Stimulated activated CD4-positive, alpha-beta T cell treated with anti-CD3 and anti-CD28 coated beads, Interleukin-1b, Interleukin-23, amount 100 ng/mL, for 48 hours (primary cell): Measurements from ENCODE around the gene LITAF.

Experiments
- DNase-seq: peaks from one replicate; pipeline ENCODE4 v3.0.0-alpha.2; 2020

Gene LITAF

DNA sequence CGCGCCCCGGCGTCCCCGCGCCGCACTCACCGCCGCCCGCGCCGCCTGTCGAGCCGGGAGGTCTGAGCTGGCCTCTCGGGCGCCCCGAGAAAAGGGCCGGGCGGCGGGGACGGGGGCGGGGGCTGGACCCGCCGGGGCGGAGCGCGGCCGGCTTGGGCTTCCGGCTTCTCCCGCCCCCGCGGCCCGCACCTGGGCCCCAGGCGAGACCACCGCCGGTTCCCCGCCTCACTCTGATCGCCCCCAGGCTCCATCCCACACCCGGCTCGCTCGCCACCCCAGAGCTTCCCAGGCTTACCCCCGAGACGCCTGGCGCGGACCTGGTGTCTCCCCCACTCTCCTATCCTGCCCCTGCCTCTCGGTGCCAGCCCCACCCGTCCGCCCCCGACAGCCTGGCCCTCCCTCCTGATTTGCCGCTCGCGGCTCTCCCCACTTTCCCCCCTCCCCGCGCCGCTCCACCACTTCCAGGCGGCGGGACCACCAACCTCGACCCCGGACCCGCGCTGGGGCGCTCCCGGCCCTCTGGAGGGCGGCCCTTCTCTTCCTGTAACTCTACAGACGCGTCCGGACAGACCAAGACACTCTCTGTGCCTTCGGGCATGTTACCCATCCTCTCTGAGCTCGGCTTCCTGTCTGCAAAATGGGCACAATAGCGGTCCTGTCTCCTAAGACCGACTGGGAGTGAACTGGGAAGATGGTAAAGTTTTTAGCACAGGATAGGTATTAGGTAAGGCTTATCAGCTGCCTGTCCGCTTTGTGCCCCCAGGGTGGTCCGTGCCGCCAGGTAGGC lies at the start of gene LITAF:
Gene LITAF, minus strand, starts transcription at position 64 of the 787 bp plus-strand sequence. CDS start 30,189 bp downstream, outside the sequence.
- DNase-seq, result peak; percentile 47

DNA sequence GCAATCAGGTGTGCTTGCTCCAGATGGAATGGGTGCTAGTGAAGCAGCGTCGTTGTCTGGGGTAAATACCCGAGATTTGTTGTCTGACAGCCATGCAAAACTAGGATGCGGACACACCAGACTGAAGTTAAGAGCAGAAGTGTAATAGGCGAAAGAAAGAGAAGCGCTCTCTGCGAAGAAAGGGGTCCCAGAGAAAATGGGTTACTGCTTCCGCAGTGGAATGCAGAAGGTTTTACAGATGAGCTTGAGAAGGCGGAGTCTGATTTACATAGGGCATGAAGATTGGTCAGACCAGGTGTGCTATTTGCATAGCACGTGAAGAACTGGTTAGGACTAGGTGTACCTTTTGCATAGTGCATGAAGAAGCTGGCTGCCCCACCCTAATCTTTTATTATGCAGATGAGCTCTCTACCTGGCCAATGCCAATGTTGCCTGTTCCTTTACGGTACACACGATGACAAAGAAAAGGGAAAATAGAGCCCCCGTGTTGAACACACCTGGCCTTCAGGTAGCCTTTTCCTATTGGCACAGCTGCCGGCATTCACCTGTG lies 49.5 kb upstream of the LITAF start:
- no peak for DNase-seq

DNA sequence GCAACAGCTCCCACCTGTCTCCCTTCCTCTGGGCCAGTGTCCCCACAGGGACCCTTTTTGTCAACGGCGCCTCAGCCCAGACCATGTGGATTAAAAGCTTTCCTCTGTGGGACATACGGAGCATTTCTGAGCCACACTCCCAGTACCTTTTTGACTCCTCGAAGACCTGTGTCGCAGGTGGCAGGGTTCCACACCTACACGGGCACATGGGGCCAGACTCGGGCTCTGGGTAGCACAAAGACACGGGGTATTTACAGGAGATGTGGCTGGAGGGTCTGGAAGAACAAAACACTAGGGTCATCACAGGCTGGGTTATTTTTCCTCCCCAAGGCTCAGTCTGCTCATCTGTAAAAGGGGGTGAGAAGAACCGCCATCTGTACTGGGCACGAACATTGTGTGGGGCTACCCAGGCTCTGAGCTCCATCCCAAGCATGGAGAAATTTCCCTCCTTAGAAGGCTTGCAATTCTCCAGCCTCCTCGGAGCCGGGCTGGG lies 49.0 kb upstream of the LITAF start:
- DNase-seq, result no peak

DNA sequence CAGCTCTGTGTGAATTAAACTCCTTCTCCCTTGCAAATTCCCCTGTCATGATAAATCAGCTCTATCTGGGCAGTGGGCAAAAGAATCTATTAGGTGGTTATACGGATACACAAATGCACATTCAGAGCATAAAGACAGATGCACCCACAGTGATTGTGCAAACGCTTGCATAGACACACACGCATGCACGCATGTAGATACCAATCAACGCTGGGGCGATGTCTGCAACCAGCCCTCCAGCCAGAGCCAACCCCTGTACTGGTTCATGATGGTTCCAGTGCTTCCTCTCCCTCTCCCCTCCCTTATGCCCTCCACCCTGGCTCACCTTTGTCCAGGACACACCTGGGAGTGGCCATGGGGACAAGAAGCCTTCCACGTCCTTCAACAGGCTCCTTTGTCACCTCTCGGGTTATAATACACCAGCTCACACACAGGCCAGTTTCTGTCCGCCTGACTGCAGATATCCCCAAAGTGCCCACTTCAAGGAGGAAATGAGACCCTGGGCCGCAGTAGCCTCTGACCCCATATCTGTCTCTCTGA lies 48.5 kb upstream of the LITAF start:
- DNase-seq, result no peak

DNA sequence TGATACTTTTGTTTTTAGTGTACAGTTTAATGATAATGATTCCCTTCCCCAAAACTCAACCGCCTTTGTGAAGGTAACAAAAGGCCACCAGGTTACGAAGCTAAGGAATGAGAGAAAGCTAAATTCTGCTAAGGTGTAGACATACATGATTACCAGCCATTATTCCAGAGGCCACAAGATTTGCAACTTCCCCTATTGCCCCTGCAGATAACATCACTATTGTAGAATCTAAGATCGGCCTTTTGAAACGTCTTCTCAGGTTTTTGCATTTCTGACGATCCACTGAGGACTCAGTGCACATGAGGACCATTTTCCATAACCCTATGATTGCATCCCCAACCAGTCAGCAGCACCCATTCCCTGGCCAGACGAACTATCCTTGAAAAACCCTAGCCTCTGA lies 47.6 kb upstream of the LITAF start:
- DNase-seq, result no peak

DNA sequence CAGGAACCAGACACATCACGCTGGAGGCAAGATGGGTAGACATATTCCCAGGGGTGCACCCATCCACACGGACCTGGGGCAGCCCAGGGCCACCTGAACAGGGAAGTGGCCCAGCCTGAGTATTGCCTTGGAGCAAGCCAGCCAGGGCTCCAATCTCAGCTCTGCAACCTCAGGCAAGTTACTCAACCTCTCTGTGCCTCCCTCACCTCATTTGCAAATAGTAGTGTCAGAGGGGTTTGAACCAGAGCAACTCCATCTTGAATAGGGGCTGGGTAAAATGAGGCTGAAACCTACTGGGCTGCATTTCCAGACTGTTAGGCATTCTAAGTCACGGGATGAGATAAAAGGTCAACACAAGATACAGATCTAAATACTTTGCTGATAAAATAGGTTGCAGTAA lies 46.4 kb upstream of the LITAF start:
- DNase-seq, result no peak

DNA sequence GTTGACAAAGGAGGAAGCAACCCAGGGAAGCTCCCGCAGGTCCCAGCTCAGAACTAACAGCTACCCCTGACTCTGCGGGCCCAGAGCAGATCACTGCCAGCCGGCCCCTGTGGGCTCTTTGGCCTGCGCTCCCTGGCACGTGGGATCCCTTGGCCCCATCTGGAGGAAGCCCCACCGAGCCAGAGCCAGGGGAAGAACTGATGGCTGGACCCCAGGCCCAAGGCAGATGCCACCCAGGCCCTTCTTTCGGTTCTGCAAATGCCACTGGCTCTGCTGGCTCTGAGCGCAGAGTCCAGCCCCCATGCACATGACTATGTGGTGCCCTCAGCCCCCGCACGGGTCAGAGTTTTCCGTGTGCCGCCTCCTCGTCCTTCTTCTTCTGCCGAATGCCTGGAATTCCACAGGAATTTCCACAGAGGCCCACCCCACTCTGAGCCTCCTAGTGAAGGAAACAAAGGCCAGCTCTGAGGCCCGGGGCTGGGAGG lies 45.8 kb upstream of the LITAF start:
- DNase-seq, result no peak

DNA sequence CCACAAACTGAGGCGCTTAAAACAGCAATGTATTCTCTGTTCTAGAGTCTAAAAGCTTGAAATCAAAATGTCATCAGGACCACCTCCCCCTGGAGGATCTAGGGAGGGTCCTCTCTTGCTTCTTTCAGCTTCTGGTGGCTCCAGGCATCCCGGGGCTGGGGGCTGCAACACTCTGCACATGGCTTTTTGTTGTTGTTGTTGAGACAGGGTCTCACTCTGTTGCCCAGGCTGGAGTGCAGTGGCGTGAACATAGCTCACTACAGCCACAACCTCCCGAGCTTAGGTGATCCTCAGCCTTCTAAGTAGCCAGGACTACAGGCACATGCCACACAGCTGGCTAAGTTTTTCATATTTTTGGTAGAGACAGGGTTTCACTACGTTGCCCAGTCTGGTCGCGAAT lies 44.5 kb upstream of the LITAF start:
- DNase-seq, result no peak

DNA sequence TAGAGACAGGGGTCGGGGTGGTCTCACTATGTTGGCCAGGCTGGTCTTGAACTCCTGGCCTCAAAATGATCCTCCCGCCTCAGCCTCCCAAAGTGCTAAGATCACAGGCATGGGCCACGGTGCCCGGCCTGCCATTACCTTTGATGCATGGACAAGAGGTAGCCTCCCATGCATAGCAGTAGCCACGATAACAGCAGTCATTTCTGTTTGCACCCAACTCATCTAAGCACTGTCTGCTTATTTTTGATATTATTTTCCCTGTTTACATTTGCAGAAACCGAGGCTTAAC lies 44.0 kb upstream of the LITAF start:
- DNase-seq, result no peak

DNA sequence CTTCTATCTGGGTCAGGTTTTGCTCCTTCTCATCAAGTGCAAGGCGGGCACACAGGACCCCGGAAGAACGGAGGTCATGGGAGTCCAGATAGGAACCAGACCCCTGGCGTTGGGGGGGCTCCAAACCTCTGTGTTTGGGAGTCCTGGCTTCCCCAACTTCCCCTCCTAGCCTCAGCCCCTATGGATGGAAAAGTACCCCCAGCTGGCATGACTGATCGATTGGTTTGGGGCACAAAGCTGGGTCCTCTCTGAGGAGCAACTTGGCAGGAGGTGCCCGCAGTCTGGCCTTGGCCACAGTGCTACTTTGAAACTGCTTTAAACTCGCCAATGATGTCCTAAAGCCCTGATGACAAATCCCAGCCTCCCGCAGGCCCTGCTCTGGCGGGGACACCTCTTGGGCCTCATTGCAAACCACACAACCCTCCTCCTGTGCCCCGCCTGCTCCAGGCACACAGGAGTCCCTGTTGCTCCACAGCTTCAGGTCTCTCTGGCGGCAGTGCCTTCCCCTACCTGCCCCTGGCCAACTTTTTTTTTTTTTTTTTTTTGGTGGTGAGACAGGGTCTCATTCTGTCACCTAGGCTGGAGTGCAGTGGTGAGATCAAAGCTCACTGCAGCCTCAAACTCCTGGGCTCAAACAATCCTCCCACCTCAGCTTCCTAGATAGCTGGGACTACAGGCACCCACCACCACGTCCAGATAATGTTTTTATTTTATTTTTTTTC lies 43.5 kb upstream of the LITAF start:
- no peak for DNase-seq

DNA sequence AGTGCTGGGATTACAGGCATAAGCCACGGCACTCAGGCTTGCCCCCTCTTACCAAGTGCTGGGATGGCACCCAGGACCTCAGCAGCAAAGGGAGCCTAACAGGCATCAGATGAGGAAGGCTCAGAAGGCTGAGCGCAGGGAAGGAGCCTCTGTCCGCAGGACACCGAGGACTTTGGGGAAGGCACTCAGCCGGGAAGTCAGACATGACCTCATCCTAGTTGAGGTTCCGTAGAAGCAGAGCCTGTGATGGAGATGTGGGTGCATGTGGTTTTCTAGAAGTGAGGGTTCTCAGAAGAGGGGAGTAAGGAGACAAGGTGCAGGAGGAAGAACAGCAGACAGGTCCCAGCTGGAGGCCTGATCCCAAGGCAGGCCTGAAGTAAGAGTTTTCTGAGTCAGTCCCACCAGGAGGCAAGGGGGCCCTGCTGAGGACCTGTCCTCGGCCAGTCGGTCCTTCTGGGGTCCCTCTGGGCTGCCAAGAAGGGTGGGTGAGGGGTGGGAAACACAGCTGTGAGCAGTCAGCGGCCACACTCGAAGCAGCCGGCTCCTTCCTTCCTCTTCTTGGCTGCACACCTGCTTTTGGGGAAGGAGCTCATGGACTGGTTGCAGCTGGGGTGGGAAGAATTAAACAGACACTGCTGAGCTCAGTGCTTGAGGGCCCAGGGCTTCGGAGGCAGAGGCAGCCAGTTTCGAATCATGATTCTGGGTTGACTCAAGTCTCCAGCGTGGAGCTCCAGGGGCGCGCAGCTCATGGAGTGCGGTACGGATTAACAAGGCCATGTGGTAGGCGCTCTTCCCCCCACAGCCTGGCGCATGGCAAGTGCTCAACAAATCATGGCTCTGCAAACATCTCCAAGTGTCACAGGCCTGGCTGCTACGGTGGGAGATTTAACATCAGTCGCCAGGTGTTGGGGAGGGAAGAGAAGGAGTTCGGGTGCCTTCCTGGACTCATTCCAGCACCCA lies 42.6 kb upstream of the LITAF start:
- DNase-seq, result no peak

DNA sequence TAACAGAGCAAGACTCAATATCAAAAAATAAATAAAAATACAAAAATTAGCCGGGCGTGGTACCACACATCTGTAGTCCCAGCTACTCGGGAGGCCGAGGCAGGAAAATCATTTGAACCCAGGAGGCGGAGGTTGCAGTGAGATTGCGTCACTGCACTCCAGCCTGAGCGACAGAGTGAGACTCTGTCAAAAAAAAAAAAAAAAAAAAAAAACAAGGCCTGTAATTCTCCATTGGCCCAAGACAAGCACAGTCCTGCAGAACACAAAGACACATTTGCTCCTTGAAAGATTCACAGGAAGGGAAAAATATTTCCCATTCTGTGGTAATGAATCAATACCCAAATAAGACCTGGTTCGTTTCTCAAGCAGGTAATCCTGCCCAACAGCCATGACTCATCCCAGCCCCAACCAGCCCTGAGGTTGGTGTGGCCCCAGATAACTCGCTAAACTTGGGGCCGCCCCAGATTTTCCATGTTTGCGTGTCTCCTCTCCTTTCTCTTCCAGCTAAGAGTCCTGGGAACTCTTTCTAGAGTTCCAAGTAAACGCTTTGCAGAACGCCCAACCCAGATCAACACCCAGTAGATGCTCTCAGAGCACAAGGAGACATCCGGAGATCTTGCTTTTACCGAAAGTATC lies 41.2 kb upstream of the LITAF start:
- no peak for DNase-seq

DNA sequence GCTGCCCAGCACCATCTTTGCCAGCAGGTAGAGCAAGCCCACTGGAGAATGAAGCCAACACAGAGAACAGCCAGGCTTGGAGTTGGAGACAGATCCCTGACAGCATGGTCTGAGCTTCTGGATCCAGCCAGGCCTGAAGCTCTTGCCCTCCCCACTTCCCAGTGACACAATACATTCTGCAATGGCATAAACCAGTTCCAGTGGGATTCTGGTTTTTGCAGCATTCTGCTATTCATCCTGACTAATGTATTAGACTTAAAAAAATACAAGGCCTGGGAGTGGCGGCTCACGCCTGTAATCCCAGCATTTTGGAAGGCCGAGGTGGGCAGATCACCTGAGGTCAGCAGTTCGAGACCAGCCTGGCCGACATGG lies 40.6 kb upstream of the LITAF start:
- no peak for DNase-seq

DNA sequence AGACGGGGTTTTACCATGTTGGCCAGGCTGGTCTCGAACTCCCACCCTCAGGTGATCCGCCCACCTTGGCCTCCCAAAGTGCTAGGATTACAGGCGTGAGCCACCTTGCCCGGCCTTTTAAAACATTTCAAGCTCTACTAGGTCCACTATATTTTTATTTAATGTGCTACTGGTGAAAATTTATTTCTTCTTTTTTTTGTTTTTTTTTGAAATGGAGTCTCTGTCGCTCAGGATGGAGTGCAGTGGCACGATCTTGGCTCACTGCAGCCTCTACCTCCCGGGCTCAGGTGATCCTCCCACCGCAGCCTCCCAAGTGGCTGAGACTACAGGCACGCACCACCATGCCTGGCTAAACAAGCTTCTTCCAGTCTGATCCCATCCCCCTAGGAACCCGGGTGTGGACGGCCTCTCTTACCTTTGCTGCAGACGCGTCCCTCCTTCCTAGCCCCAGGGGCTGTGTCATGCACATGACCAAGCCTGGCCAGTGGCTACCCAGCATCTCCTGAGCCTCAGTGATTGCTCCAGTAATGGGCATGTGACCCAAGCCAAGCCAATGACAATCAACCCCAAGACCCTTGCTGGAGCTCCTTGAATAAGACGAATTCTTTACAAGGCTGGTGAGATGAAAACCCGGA lies 40.1 kb upstream of the LITAF start:
- no peak for DNase-seq

DNA sequence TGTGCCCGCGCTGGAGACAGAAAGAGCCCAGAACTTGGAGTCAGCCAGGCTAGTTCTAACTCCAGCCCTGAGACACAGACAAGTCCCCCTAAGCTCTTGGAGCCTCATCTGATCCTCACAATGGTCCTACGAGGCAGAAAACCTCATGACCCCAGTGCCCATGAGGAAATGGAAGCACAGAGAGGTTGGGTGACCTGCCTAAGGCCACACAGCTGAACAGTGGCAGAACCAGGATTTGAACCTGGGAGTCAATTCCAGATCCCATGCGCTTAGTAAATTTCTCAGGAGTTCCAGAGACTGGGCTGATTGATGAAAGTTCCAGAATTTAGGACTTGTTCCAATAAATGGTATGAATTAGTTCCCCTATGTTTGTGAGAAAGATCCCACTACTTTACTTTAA lies 39.0 kb upstream of the LITAF start:
- no peak for DNase-seq

DNA sequence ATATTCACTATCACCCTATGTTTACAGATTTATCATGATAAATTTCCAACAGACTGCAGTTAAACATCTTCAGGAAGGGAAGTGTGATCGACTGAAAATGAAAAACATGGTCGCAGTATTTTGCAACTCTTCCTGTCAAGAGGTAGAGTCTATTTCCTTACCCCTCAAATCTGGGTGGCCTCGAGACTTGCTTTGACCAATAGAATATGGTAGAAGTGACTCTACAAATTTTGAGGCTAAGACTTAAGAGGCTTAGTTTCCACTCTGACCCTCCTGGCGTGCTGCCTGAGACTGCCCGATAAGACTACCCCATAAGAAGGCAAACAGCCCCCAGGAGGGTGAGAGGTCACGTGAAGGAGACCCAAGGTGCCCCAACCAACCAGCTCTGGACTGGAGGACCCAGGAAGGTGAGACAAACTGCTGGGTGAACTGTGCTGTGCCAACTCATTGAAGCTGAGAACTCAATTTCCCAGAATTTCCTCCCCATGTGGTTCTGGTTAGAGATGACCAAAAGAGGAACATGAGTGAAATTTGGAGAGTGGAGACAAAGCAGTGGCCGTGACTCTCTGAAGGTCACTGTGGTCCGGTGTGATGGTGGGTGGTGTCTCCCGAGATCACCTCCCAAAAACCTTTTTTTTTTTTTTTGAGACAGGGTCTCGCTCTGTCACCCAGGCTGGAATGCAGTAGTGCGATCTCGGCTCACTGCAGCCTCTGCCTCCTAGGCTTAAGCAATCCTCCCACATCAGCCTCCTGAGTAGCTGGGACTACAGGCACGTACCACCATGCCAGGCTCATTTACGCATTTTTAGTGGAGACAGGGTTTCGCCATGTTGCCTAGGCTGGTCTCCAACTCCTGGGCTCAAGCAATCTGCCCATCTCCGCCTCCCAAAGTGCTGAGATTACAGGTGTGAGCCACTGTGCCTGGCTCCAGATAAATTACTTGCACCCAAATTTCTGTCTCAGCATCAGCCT lies 38.2 kb upstream of the LITAF start:
- DNase-seq, result no peak

DNA sequence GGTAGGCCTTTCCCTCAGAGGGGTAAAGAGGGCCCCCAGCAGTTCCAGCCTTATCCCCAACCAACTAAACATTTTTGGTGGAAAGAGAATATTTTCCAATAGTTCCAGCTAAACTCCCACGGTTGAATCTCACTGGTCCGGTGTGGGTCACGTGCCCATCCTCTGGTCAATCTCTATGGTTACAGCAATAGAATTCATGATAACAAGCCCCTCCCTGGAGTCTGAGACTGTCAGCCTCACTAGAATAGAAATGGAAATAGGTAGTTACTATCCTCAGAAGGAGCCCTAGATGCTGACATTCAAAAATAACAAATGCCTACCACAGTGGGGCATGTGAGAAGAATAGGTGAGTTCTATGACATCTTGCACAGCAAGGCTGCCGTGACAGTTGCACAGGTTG lies 37.5 kb upstream of the LITAF start:
- no peak for DNase-seq

DNA sequence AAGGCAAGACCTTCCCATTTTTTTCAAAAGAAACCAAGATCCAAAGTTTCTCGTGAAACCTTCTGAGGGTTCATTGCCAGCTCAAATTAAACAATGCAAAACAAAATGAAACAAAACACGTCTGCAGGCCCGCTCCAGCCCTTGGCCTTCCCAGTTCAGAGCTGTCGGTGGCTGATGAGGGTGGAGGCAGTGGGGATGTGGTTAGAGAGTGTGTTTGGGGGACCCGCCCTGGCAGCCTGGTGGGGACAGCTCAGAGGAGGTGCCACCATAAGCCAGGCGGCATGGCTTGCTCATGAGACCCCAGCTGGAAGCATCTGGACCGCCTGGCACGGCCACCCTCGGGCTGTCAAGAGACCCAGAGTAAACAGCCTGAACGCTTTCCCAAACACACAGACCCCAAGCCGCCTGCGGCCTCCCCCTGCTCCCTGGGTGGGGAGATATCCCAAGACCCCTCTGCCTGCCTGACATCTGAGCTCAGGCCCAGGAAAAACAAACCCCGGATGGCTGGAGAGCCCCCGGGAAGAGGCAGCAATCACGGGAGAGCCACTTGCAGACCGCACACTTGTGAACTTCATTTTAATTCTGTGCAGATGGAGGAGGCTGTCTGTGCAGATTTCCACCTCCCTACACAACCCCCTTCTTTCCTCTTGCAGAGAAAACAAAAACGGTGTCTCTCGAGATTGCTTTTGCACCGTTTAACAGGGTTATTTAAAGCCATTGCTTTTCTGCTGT lies 35.4 kb upstream of the LITAF start:
- peak; percentile 35 for DNase-seq

DNA sequence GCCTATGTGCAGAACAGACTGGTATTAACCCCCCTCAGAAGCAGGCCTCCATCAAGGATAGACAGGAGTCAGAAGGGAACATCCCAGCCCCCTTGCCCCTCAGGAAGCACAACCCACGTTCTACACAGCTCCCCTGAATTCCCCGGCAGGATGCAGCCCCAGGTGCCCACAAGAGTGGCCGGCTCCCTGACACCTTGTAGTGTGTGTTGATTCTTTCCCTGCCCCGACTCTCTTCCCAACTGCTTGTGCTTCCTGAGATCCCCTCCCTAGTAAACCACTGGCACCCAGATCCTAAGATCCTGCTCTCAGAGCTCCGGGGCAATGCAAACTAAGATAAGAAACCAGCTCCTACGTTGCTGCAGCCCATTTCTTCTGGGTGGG lies 34.8 kb upstream of the LITAF start:
- no peak for DNase-seq
